LNCaP clone FGC (cell line): Measurements from ENCODE around the gene DPP9.

ENCODE experiments used
- DNase-seq: peaks from one replicate; pipeline ENCODE4 v3.0.0-alpha.2; 2011; ENCODE audit warnings: low read depth
- H3K4me3 ChIP-seq: 2 replicates; pipeline ENCODE4 v1.5.1; 2011; ENCODE audit warnings: mild to moderate bottlenecking, low read depth, low read length, control low read depth
- TF ChIP-seq, protein P1 (sequence below): IDR thresholded peaks from 2 replicates; pipeline ENCODE4 v1.5.1; 2012; ENCODE audit warnings: mild to moderate bottlenecking; ENCODE audit not compliant: control insufficient read depth, insufficient read depth; ENCODE audit errors: extremely low read depth

DPP9 gene

DNA sequence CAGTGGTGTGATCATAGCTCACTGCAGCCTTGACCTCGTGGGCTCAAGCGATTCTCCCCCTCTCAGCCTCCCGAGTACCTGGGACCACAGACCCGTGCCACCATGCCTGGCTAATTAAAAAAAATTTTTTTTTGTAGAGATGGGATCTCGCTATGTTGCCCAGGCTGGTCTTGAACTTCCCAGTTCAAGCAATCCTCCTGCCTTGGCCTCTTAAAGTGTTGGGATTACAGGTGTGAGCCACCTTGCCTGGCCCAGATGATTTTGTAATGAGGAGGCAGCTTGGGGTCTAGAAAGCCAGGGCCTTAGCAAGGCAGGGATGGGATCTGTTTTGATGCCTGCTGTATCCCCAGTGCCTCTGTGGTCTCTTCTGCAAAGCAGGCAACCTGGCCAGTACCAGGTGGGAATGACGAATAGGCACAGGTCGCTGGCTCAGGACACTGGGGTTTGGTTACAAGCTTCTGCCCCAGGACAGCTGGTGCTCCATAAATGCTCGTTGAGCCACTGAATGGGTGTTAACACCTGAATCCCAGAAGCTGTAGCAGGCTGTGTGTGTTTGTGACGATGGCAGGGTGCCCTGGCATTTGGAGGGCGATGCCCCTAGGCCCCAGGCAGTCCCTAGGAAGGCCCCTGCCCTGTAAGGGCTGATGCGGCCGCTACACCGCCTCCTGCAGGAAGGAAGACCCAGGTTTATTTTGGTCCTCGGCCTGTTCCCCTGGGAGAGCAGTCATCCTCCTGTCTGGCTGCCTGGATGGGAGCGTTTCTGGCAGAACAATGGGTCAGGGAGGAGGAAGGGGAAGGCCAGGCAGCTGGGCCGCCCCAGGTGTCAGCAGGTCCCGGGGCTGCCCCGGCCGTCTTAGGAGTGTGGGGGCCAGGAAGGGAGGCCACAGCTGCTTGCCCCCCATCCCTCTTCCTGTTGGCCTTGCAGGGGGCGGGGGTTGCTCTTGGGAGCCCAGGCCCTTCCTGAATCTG, 75.7 kb downstream of the DPP9 start:
- no peak for DNase-seq
- TF ChIP-seq, protein P1, sequence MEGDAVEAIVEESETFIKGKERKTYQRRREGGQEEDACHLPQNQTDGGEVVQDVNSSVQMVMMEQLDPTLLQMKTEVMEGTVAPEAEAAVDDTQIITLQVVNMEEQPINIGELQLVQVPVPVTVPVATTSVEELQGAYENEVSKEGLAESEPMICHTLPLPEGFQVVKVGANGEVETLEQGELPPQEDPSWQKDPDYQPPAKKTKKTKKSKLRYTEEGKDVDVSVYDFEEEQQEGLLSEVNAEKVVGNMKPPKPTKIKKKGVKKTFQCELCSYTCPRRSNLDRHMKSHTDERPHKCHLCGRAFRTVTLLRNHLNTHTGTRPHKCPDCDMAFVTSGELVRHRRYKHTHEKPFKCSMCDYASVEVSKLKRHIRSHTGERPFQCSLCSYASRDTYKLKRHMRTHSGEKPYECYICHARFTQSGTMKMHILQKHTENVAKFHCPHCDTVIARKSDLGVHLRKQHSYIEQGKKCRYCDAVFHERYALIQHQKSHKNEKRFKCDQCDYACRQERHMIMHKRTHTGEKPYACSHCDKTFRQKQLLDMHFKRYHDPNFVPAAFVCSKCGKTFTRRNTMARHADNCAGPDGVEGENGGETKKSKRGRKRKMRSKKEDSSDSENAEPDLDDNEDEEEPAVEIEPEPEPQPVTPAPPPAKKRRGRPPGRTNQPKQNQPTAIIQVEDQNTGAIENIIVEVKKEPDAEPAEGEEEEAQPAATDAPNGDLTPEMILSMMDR: no peak
- no peak overlapping the region for H3K4me3 ChIP-seq

DNA sequence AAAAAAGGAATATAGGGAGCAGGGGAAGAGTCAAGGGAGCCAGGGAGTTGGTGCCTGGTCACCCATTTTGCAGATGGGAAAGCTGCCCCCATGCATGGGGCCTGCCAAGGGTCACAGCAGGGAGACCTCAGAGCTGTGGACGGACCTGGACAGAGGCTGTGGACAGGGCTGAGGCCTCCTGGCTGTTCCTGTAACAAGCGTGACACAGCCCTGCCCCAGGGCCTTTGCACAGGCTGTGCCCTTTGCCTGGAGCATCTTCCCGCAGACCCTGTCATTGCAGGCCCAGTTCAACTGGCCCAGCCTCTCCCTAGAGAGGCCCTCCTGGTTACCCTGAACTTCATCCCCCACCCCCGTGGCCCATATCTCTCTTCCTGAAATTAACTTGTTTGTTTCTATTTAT, 77.9 kb downstream of the DPP9 start:
- DNase-seq: no peak
- TF ChIP-seq, protein P1: no peak
- no peak overlapping the region for H3K4me3 ChIP-seq

DNA sequence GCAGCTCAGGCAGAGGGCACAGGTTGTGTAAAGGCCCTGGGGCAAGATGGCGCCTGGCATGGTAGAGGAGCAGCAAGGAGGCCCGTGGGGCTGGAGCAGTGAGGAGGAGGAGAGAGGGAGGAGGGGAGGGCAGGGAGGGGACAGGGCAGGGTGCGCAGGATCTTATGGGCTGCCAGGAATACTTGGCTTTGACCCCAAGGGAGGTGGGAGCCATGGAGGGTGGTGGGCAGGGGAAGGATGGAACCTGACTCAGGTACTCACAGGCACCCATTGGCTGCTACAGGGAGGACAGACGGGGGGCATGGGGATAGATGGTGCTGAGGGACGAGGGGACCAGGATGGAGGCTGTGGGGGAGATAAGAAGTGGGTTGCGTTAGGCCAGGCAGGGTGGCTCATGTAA, 81.0 kb downstream of the DPP9 start:
- DNase-seq: no peak
- no peak overlapping the region for H3K4me3 ChIP-seq
- TF ChIP-seq, protein P1: no peak

DNA sequence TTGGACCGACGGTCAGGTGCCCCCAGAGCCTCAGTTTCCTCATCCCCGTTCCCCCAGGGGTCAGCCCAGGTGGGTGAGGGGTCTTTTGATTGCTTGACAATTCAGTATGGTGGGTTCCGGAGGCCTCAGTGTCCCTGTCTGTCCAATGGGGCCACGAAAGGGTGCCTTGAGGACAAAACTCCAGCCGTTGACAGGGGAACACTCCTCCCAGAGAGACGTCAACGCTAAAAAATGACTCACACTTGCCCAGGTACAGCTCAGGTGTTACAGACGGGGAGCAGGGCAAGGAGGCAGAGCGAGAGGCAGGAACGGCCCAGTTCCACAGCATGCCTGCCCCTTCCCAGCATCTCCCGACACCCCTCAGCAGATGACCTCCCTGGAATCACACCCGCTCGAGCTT, 82.5 kb downstream of the DPP9 start:
- no peak overlapping the region for H3K4me3 ChIP-seq
- TF ChIP-seq, protein P1: no peak
- DNase-seq: no peak

DNA sequence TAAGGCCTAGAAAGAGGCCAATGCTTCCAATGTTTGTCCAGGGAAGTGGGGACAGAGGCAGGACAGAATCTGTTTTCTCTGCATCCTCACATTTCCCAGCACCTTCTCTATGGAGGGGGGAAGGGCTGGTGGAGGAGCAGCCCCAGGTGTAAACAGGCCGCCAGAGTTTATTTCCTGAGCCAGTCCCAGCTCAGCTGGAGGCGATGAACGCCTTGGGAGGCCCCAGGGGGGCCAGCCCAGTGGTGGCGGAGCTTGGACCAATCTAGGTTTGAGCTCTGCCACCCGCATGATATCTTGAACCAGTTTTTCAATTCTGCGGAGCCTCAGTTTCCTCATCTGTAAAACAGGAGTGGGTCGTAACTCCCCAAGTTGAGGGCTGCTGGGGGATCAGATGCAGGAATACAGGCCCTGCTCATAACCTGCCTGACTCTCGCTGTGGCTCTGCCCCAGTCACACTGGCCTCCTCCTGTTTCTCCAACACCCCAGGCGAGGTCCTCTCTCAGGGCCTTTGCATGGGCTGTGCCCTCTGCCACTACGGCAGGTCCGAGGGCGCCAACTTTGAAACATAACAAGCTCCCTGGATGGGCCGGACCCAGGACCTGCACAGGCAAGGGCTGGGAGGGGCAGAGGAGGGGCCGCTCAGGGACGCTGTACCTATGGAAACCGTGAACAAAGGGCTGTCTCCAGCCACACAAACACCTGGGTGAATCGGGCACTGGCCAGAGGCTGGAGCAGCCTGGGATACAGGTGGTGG, 83.2 kb downstream of the DPP9 start:
- DNase-seq: no peak
- TF ChIP-seq, protein P1: no peak
- H3K4me3 ChIP-seq: peak overlapping the region; percentile 62

DNA sequence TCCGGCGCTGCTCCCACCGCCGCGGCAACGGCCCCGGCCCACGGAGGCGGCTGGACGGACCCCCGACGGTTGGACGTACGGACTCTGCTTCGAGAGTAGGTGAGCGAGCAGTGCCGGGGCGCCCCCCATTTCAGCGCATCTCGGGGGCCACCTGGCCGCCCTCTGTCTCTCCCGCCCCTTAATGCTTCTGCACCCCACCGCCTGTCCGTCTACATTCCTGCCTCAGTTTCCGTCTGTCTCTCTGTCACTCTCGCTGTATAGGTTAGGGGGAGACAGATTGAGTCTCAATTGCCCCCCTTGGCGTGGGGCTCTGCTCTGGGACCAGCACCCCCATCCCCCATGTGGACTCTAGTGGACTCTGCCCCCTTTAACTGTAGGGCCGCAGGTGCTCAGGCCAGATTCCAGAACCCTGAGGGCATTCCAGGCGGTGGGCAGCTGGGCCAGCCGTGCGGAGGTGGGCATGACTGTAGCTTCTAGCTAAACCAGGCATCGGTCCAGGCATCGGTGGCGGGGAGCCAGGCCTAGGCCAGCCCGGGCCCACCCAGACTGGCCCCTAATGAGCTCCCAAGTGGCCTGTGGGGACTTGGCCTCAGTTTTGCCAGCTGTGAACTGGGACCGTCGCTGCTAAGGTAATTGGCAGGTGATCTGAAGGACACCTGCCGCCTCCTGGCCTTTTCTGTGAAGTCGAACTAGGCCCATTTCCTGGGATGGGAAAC, 84.0 kb downstream of the DPP9 start:
- DNase-seq: no peak
- TF ChIP-seq, protein P1: no peak
- H3K4me3 ChIP-seq: peak overlapping the region; percentile 62
